Breast epithelium (tissue), 4 donors: ENCODE measurements around the gene ASB10. TPM values are rescaled to one million over a fixed set of nuclear protein-coding genes. Genes with fewer than 3 reads are reported as not detected.

Experiments used
- DNase-seq, 2 donors: peaks; one replicate each; pipeline ENCODE4 v3.0.0-alpha.2; 2019; ENCODE audit warnings: low spot score in 2 of 2
- H3K27ac ChIP-seq, 2 donors: fragments of 200-600 bp; sonication (generic) in 1 of 2; one replicate each; pipeline ENCODE4 v1.5.1; 2016 to 2019; ENCODE audit warnings: mild to moderate bottlenecking in 1 of 2
- H3K27me3 ChIP-seq, 2 donors: fragments of 200-600 bp; sonication (generic) in 1 of 2; one replicate each; pipeline versions ENCODE4 v1.5.1 to v1.6.0; 2017 to 2019; ENCODE audit warnings: control low read depth in 1 of 2, mild to moderate bottlenecking in 1 of 2
- H3K36me3 ChIP-seq: fragments of 200-600 bp; one replicate; pipeline ENCODE4 v1.5.1; 2019
- H3K4me1 ChIP-seq, 2 donors: fragments of 200-600 bp; sonication (generic); one replicate each; pipeline ENCODE4 v1.5.1; 2016 to 2019; ENCODE audit warnings: control low read depth in 1 of 2
- H3K4me3 ChIP-seq, 3 donors: fragments of 200-600 bp; sonication (generic); 1 replicate in 2 of 3; 2 replicates in 1 of 3; pipeline ENCODE4 v1.5.1; 2016 to 2019; ENCODE audit warnings: mild to moderate bottlenecking in 3 of 3, moderate library complexity in 2 of 3
- H3K9me3 ChIP-seq, 2 donors: fragments of 200-600 bp; sonication (generic) in 1 of 2; one replicate each; pipeline ENCODE4 v1.5.1; 2016 to 2019; ENCODE audit warnings: control low read depth in 1 of 2
- CTCF ChIP-seq, 3 donors: fragments of 450-650 bp; IDR thresholded peaks; one replicate each; pipeline ENCODE4 v1.5.1; 2016 to 2017; ENCODE audit warnings: antibody characterized with exemption in 3 of 3, mild to moderate bottlenecking in 3 of 3, moderate library complexity in 3 of 3
- POLR2A ChIP-seq: fragments of 450-650 bp; IDR thresholded peaks from one replicate; pipeline ENCODE4 v1.6.1; 2016; ENCODE audit warnings: antibody characterized with exemption, mild to moderate bottlenecking, moderate library complexity
- POLR2AphosphoS5 ChIP-seq, 3 donors: sonication (generic); formaldehyde crosslinking; IDR thresholded peaks; one replicate each; pipeline ENCODE4 v1.6.1; 2017; ENCODE audit warnings: antibody characterized with exemption in 3 of 3
- intact Hi-C: fragments of 100-400 bp; cut with DNase I; formaldehyde crosslinking; loops from one replicate; pipeline ENCODE4 v1.15.1; 2023; ENCODE audit warnings: low total_unique reads
- total RNA-seq, 3 donors: library from RNA; depleted of rRNA; stranded (reverse); fragments of >200 nt; gene quantifications; one replicate each; pipeline ENCODE4 v1.1.0, GENCODE V29; 2016

ASB10 gene
- total RNA-seq, 3 donors from 2014 or later = not detected

GRCh38 chr7:151157645-151158329 lies 29.3 kb downstream of the ASB10 start:
- Histone ChIP-seq H3K9me3 (no peaks in the 10 kb centered on the region), H3K4me3 (no peak overlapping the region), H3K27ac (no peak overlapping the region), H3K4me1 (no peaks in the 10 kb centered on the region), H3K36me3 (no peaks in the 10 kb centered on the region), H3K27me3 (peaks cover 0 to under 1% of the 10 kb centered on the region in 2 donors)
- intact Hi-C loops = no loop called here
- no peak for DNase-seq
- TF ChIP-seq CTCF (IDR thresholded peaks at IDR 0.05) (no peak), POLR2A (no peak), POLR2AphosphoS5 (IDR thresholded peaks at IDR 0.05) (no peak)

- no peaks in the 10 kb centered on the region for H3K36me3 ChIP-seq
- intact Hi-C loops = no loop called here
These were observed 34.2 kb downstream of the ASB10 start for GRCh38 chr7:151152643-151153513.

GRCh38 chr7:151150388-151150787 lies 36.7 kb downstream of the ASB10 start:
- Histone ChIP-seq H3K27ac (no peak overlapping the region), H3K36me3 (no peaks in the 10 kb centered on the region), H3K4me1 (no peaks in the 10 kb centered on the region), H3K9me3 (no peaks in the 10 kb centered on the region), H3K27me3 (no peaks in the 10 kb centered on the region), H3K4me3 (no peak overlapping the region)
- intact Hi-C loops = no loop called here
- no peak for DNase-seq
- TF ChIP-seq CTCF (IDR thresholded peaks at IDR 0.05) = no peak
- no peak for TF ChIP-seq POLR2A
- TF ChIP-seq POLR2AphosphoS5 (IDR thresholded peaks at IDR 0.05) = no peak

More at GRCh38 chr7:151152643-151153513, 34.2 kb downstream of the ASB10 start:
- no peaks in the 10 kb centered on the region for H3K4me1 ChIP-seq
- no peak for DNase-seq
- no peak overlapping the region for H3K4me3 ChIP-seq
- H3K9me3 ChIP-seq = no peaks in the 10 kb centered on the region
- H3K27ac ChIP-seq = no peak overlapping the region
- H3K27me3 ChIP-seq = no peaks in the 10 kb centered on the region
- no peak for TF ChIP-seq POLR2A
- no peak for TF ChIP-seq POLR2AphosphoS5 (IDR thresholded peaks at IDR 0.05)
- no peak for TF ChIP-seq CTCF (IDR thresholded peaks at IDR 0.05)

GRCh38 chr7:151148319-151149259 lies 38.5 kb downstream of the ASB10 start:
- TF ChIP-seq POLR2A = no peak
- TF ChIP-seq POLR2AphosphoS5 (IDR thresholded peaks at IDR 0.05) = no peak
- TF ChIP-seq CTCF (IDR thresholded peaks at IDR 0.05) = no peak
- no peaks in the 10 kb centered on the region for H3K4me1 ChIP-seq

More at GRCh38 chr7:151148319-151149259, 38.5 kb downstream of the ASB10 start:
- no peaks in the 10 kb centered on the region for H3K36me3 ChIP-seq
- intact Hi-C loops = no loop called here
- no peaks in the 10 kb centered on the region for H3K27me3 ChIP-seq
- peak in 1 of 2 donors; percentile 16 for DNase-seq
- H3K4me3 ChIP-seq = no peak overlapping the region
- H3K9me3 ChIP-seq = no peaks in the 10 kb centered on the region
- H3K27ac ChIP-seq = no peak overlapping the region
